HepG2 (cell line): ENCODE results near the gene KRT1. TPM values are rescaled to one million over a fixed set of nuclear protein-coding genes. Genes with fewer than 3 reads are reported as not detected.
A peak's percentile ranks its signal among the peaks of the same experiment; 100 is the strongest.

Source experiments
- ATAC-seq: fragments of 200-7000 bp; cut with Tn5 transposase; 3 replicates; pipeline ENCODE4 v1.9.1; 2020; ENCODE audit warnings: mild to moderate bottlenecking, moderate library complexity
- BruUV-seq: library from RNA; stranded (reverse); fragments of 400-500 nt; replicated peaks from 2 replicates; lab custom pipeline; 2021; lab: Mats Ljungman, UMichigan
- CTCF ChIA-PET: fragments of 300-600 bp; formaldehyde crosslinking; extraction: SDS; loops from one replicate; lab custom pipeline; 2021; ENCODE audit warnings: low total read pairs, inconsistent platforms, low intra/inter-chr PET ratio; lab: Yijun Ruan, JAX
- POLR2A ChIA-PET: fragments of 350-600 bp; sonication (Branson Sonifier 250); formaldehyde crosslinking; loops from one replicate; lab custom pipeline; 2020; ENCODE audit warnings: antibody characterized with exemption, inconsistent platforms; lab: Yijun Ruan, JAX
- DNase-seq: peaks from one replicate; pipeline ENCODE4 v3.0.0-alpha.2; 2015; ENCODE audit warnings: low spot score
- FAIRE-seq: peaks from 3 replicates; lab custom pipeline; 2011; peaks lifted over from hg19 to GRCh38; lab: Jason Lieb, UNC
- H2AFZ ChIP-seq: one replicate; pipeline ENCODE4 v1.6.1; 2011; ENCODE audit warnings: low read length, inconsistent platforms
- H3K27ac ChIP-seq: fragments of 300-600 bp; 3 replicates; pipeline ENCODE4 v1.8.0; 2011; ENCODE audit warnings: mixed run types, mild to moderate bottlenecking, mixed read lengths, low read length, inconsistent platforms; ENCODE audit not compliant: insufficient read depth; ENCODE audit errors: extremely low read length
- H3K27me3 ChIP-seq, 2 experiments: fragments of 200-600 bp in 1 of 2; 2 replicates in 1 of 2; 3 replicates in 1 of 2; pipeline versions ENCODE4 v1.6.0 to v1.8.0; 2011; ENCODE audit warnings: low read length in 2 of 2, mild to moderate bottlenecking in 2 of 2, moderate library complexity in 2 of 2, inconsistent platforms in 1 of 2; ENCODE audit not compliant: insufficient read depth in 2 of 2, control insufficient read depth in 1 of 2
- H3K36me3 ChIP-seq, 2 experiments: fragments of 200-600 bp in 1 of 2; replicated peaks in 1 of 2; 2 replicates in 1 of 2; 3 replicates in 1 of 2; pipeline versions ENCODE4 v1.5.1 to v1.8.0; 2011; ENCODE audit warnings: low read length in 2 of 2, inconsistent platforms in 1 of 2; ENCODE audit not compliant: insufficient read depth in 2 of 2, control insufficient read depth in 1 of 2
- H3K4me1 ChIP-seq: 2 replicates; pipeline ENCODE4 v1.5.1; 2012; ENCODE audit warnings: low read length, inconsistent platforms; ENCODE audit not compliant: insufficient read depth
- H3K4me2 ChIP-seq: 2 replicates; pipeline ENCODE4 v1.6.0; 2011; ENCODE audit warnings: low read depth, low read length, inconsistent platforms
- H3K4me3 ChIP-seq, 3 experiments: fragments of 200-600 bp in 1 of 3; sonication (generic), shearing (Covaris generic) in 1 of 3; replicated peaks in 1 of 3; 2 replicates each; pipeline ENCODE4 v1.5.1; 2011 to 2016; ENCODE audit warnings: low read length in 3 of 3, inconsistent platforms in 2 of 3, low read depth in 2 of 3, mild to moderate bottlenecking in 2 of 3, control low read depth in 1 of 3, mixed read lengths in 1 of 3; ENCODE audit not compliant: insufficient read depth in 1 of 3
- H3K79me2 ChIP-seq: one replicate; pipeline ENCODE4 v1.6.1; 2011; ENCODE audit warnings: low read length, inconsistent platforms; ENCODE audit not compliant: insufficient read depth
- H3K9ac ChIP-seq: 2 replicates; pipeline ENCODE4 v1.6.0; 2011; ENCODE audit warnings: mild to moderate bottlenecking, low read depth, low read length, inconsistent platforms; ENCODE audit not compliant: insufficient read depth
- H3K9me3 ChIP-seq: 2 replicates; pipeline ENCODE4 v1.5.1; 2012; ENCODE audit warnings: mild to moderate bottlenecking, low read length
- H4K20me1 ChIP-seq: 2 replicates; pipeline ENCODE4 v1.6.0; 2011; ENCODE audit warnings: inconsistent platforms, mild to moderate bottlenecking, low read length, moderate library complexity; ENCODE audit not compliant: insufficient read depth
- ATF7 ChIP-seq, 2 experiments: fragments of 450-650 bp in 1 of 2; sonication (generic) in 1 of 2; formaldehyde crosslinking in 1 of 2; IDR thresholded peaks; 2 replicates each; pipeline versions ENCODE4 v1.4.0 to v1.6.1; 2016 to 2020; ENCODE audit warnings: antibody characterized with exemption in 1 of 2, mild to moderate bottlenecking in 1 of 2, missing genetic modification reagents in 1 of 2
- CREB1 ChIP-seq, 2 experiments: fragments of 450-650 bp in 1 of 2; IDR thresholded peaks; 2 replicates each; pipeline ENCODE4 v1.6.1; 2016 to 2017; ENCODE audit warnings: control low read depth in 1 of 2, mild to moderate bottlenecking in 1 of 2, missing compliant biosample characterization in 1 of 2, missing genetic modification characterization in 1 of 2
- CSRNP1 ChIP-seq: sonication (generic); formaldehyde crosslinking; IDR thresholded peaks from 2 replicates; pipeline ENCODE4 v1.8.1; 2023; ENCODE audit warnings: mild to moderate bottlenecking, missing genetic modification reagents
- DPF2 ChIP-seq: sonication (generic); formaldehyde crosslinking; IDR thresholded peaks from 2 replicates; pipeline ENCODE4 v1.4.0; 2020; ENCODE audit warnings: mild to moderate bottlenecking, low read depth, missing genetic modification reagents, borderline replicate concordance
- ZNF546 ChIP-seq: sonication (generic); formaldehyde crosslinking; conservative IDR thresholded peaks from 2 replicates; pipeline ENCODE4 v1.8.1; 2023; ENCODE audit warnings: mild to moderate bottlenecking, missing genetic modification reagents
- ZNF691 ChIP-seq: sonication (generic); formaldehyde crosslinking; IDR thresholded peaks from 2 replicates; pipeline ENCODE4 v1.4.0; 2020; ENCODE audit warnings: missing genetic modification reagents, low read depth, mild to moderate bottlenecking, borderline replicate concordance
- WGBS: methylation state at CpG from one replicate; pipeline ENCODE4 v1.1.6; 2017; ENCODE audit warnings: low lambda C conversion rate; 5-methylcytosine and 5-hydroxymethylcytosine counted together
- in situ Hi-C: cut with HindIII; loops from 2 replicates; pipeline ENCODE4 v1.10.0; 2017; ENCODE audit warnings: low pct_unique_long_range_greater_than_20kb; ENCODE audit not compliant: extremely low pct_ligation_motif_present
- intact Hi-C: fragments of 100-400 bp; cut with micrococcal nuclease; formaldehyde crosslinking; loops from one replicate; pipeline ENCODE4 v1.10.0; 2022; ENCODE audit not compliant: unreplicated experiment
- polyA plus RNA-seq, 8 experiments: library from polyadenylated mRNA; depleted of rRNA in 3 of 8; stranded (reverse) in 7 of 8; unstranded in 1 of 8; fragments of >200 nt; fragmentation: Illumina TruSeq in 4 of 8; extraction: Trizol in 4 of 8; gene quantifications; 2 replicates each; pipeline versions ENCODE4 v1.2.1 to v1.2.3, GENCODE V29; 2011 to 2016; ENCODE audit warnings: low read depth in 4 of 8, missing spikeins in 1 of 8, mixed read lengths in 1 of 8; ENCODE audit not compliant: insufficient read depth in 1 of 8
- total RNA-seq, 5 experiments: library from RNA; depleted of rRNA; stranded (reverse); fragments of >200 nt; fragmentation: Illumina TruSeq; extraction: Trizol; gene quantifications; 2 replicates each; pipeline ENCODE4 v1.2.3, GENCODE V29; 2016; ENCODE audit warnings: low read depth in 1 of 5
- TF ChIP-seq, protein P1 (sequence below): sonication (generic); formaldehyde crosslinking; IDR thresholded peaks from 2 replicates; pipeline ENCODE4 v1.5.0; 2020; ENCODE audit warnings: mild to moderate bottlenecking, missing genetic modification reagents, moderate library complexity
- TF ChIP-seq, protein P2 (sequence below): sonication (generic); formaldehyde crosslinking; IDR thresholded peaks from 2 replicates; pipeline ENCODE4 v1.8.1; 2022; ENCODE audit warnings: low read depth, mild to moderate bottlenecking, missing genetic modification reagents

The KRT1 gene
- total and polyA plus RNA-seq, 2 of the 13 experiments (the other 11 are each of a cell fraction or from before 2014, with no cell fraction given), result not detected

DNA sequence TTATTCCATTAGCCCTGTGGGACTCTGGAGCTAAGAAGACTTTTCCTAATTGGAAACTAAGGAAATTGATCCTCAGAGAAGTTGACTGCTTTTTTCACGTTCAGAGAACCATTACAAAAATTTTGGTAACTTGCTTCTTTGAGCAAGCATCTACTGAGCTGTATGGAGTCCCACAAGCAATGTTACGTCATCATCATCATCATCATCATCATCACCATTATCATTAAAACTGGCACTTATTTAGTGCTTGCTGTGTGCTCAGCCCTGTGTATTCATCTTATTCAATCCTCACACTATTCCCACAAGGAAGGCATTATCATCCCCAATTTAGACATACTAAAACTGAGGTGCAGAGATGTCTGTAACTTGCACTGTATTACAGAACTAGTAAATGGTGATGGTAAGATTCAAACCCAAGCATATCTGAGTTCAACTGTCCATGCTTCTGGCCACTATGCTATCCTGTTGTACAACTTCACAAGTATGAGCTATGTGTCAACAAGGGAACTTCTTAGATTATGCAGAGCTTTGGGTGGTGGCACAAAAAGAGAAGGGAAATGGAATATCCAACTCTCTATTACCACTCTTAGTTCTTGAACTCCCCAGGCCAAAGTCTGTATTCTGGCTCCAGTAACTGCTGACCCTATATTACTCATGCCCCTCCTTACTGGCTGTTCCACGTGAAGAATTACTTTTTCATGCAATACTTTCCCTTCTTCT is 6.3 kb downstream of the KRT1 start:
- no peaks in the 10 kb centered on the region for H3K36me3 ChIP-seq
- H3K79me2 ChIP-seq, result no peaks in the 10 kb centered on the region
- no peak overlapping the region for H3K27ac ChIP-seq
- no TSS peak for BruUV-seq
- no peak overlapping the region for H3K4me3 ChIP-seq
- no peaks in the 10 kb centered on the region for H3K9me3 ChIP-seq
- H3K27me3 ChIP-seq, result peaks cover 0 to 24% of the 10 kb centered on the region in 2 experiments; a peak in 1 of 5 replicates
- no peak overlapping the region for H2AFZ ChIP-seq
- ATAC-seq (no peak), DNase-seq (no peak), FAIRE-seq (no peak)
- WGBS, result 6% methylated on average over 3 of the region's 3 CpGs
- no peak overlapping the region for H3K4me2 ChIP-seq
- no peaks in the 10 kb centered on the region for H4K20me1 ChIP-seq
- H3K4me1 ChIP-seq, result no peaks in the 10 kb centered on the region
- ChIA-PET POLR2A (no interaction called here), CTCF (no interaction called here)
- H3K9ac ChIP-seq, result no peak overlapping the region
- in situ Hi-C loops, result no loop called here
- intact Hi-C loops, result no loop called here
- TF ChIP-seq, protein P1, sequence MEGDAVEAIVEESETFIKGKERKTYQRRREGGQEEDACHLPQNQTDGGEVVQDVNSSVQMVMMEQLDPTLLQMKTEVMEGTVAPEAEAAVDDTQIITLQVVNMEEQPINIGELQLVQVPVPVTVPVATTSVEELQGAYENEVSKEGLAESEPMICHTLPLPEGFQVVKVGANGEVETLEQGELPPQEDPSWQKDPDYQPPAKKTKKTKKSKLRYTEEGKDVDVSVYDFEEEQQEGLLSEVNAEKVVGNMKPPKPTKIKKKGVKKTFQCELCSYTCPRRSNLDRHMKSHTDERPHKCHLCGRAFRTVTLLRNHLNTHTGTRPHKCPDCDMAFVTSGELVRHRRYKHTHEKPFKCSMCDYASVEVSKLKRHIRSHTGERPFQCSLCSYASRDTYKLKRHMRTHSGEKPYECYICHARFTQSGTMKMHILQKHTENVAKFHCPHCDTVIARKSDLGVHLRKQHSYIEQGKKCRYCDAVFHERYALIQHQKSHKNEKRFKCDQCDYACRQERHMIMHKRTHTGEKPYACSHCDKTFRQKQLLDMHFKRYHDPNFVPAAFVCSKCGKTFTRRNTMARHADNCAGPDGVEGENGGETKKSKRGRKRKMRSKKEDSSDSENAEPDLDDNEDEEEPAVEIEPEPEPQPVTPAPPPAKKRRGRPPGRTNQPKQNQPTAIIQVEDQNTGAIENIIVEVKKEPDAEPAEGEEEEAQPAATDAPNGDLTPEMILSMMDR (CRISPR knock-in tag), result no peak
- TF ChIP-seq, protein P2, sequence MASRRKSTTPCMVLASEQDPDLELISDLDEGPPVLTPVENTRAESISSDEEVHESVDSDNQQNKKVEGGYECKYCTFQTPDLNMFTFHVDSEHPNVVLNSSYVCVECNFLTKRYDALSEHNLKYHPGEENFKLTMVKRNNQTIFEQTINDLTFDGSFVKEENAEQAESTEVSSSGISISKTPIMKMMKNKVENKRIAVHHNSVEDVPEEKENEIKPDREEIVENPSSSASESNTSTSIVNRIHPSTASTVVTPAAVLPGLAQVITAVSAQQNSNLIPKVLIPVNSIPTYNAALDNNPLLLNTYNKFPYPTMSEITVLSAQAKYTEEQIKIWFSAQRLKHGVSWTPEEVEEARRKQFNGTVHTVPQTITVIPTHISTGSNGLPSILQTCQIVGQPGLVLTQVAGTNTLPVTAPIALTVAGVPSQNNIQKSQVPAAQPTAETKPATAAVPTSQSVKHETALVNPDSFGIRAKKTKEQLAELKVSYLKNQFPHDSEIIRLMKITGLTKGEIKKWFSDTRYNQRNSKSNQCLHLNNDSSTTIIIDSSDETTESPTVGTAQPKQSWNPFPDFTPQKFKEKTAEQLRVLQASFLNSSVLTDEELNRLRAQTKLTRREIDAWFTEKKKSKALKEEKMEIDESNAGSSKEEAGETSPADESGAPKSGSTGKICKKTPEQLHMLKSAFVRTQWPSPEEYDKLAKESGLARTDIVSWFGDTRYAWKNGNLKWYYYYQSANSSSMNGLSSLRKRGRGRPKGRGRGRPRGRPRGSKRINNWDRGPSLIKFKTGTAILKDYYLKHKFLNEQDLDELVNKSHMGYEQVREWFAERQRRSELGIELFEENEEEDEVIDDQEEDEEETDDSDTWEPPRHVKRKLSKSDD (CRISPR knock-in tag), result no peak
- TF ChIP-seq CSRNP1, result no peak
- TF ChIP-seq DPF2 (CRISPR knock-in tag), result no peak
- TF ChIP-seq ATF7 (IDR thresholded peaks at IDR 0.05), result peak; percentile 93
- no peak for TF ChIP-seq ATF7 (CRISPR knock-in tag; IDR thresholded peaks at IDR 0.05)
- no peak for TF ChIP-seq ZNF546 (CRISPR knock-in tag)
- TF ChIP-seq ZNF691 (CRISPR knock-in tag), result no peak
- peak; percentile 93 for TF ChIP-seq CREB1 (IDR thresholded peaks at IDR 0.05)
- TF ChIP-seq CREB1 (CRISPR knock-in tag; IDR thresholded peaks at IDR 0.05), result no peak
